AG04449 (cell line): ENCODE results near the gene FGA.

Experiments
- CTCF ChIA-PET: fragments of 350-600 bp; formaldehyde crosslinking; extraction: SDS; loops from one replicate; lab custom pipeline; 2021; ENCODE audit warnings: antibody characterized with exemption; lab: Yijun Ruan, JAX
- POLR2A ChIA-PET: fragments of 400-600, 350-600 bp; formaldehyde crosslinking; extraction: SDS; loops from one replicate; lab custom pipeline; 2020; ENCODE audit warnings: antibody characterized with exemption, inconsistent platforms; lab: Yijun Ruan, JAX
- DNase-seq: peaks from one replicate; pipeline ENCODE4 v3.0.0-alpha.2; 2010; ENCODE audit warnings: low read depth, low spot score
- H3K4me3 ChIP-seq: 2 replicates; pipeline ENCODE4 v1.5.1; 2011; ENCODE audit warnings: low read depth, mild to moderate bottlenecking, control low read depth, low read length
- CTCF ChIP-seq: IDR thresholded peaks from one replicate; pipeline ENCODE4 v1.5.1; 2011; ENCODE audit warnings: mild to moderate bottlenecking, moderate library complexity, low read length, control low read depth, inconsistent platforms; ENCODE audit not compliant: insufficient read depth; ENCODE audit errors: missing control alignments

FGA gene

GRCh38 chr4:154616731-154617130 lies 26.2 kb upstream of the FGA start:
- ChIA-PET CTCF (interaction anchor here (1.1 to 18.4 kb wide), 3 partner anchors 9 to 66 kb away, joined by 3 to 353 read pairs (median 126); partner anchors contain the start of genes FGB and PLRG1), POLR2A (no interaction called here)
- TF ChIP-seq CTCF: no peak
- DNase-seq: no peak
- no peak overlapping the region for H3K4me3 ChIP-seq

- CTCF ChIA-PET: interaction anchor here (1.1 to 18.4 kb wide), 3 partner anchors 9 to 65 kb away, joined by 3 to 353 read pairs (median 126); partner anchors contain the start of genes FGB and PLRG1
Observed at GRCh38 chr4:154616287-154616686, 25.7 kb upstream of the FGA start.

GRCh38 chr4:154615211-154615610 lies 24.7 kb upstream of the FGA start:
- TF ChIP-seq CTCF: no peak
- CTCF ChIA-PET: interaction anchor here (18.4 kb wide), 1 partner anchor 56 kb away, joined by 353 read pairs; the partner anchor contains the start of gene FGB
- H3K4me3 ChIP-seq: no peak overlapping the region
- POLR2A ChIA-PET: no interaction called here
- no peak for DNase-seq

More at GRCh38 chr4:154616287-154616686, 25.7 kb upstream of the FGA start:
- POLR2A ChIA-PET: no interaction called here
- no peak for DNase-seq
- H3K4me3 ChIP-seq: no peak overlapping the region
- TF ChIP-seq CTCF: no peak

- no peak overlapping the region for H3K4me3 ChIP-seq
- TF ChIP-seq CTCF: no peak
- CTCF ChIA-PET: interaction anchor here (18.4 kb wide), 1 partner anchor 55 kb away, joined by 353 read pairs; the partner anchor contains the start of gene FGB
- DNase-seq: no peak
- POLR2A ChIA-PET: no interaction called here
Observed at GRCh38 chr4:154614306-154614705, 23.8 kb upstream of the FGA start.

- no peak within 1 kb of the TSS for H3K4me3 ChIP-seq
- ChIA-PET CTCF (interaction anchor here (0.8 to 18.4 kb wide), 5 partner anchors 11 to 61 kb away, joined by 3 to 353 read pairs (median 5); partner anchors contain the start of gene FGB), POLR2A (interaction anchor here (1.1 kb wide), 1 partner anchor 63 kb away, joined by 4 read pairs; the partner anchor contains the start of gene PLRG1)
- no peak for DNase-seq
- no peak for TF ChIP-seq CTCF
Observed at GRCh38 chr4:154612472-154613414, 22.2 kb upstream of the FGA start, which contains the start of gene FGG. Gene FGG (minus strand): TSS chr4:154612656. CDS start chr4:154612609, 47 bp downstream.

GRCh38 chr4:154611833-154612232 lies 21.3 kb upstream of the FGA start:
- no peak for TF ChIP-seq CTCF
- CTCF ChIA-PET: interaction anchor here (0.8 to 18.4 kb wide), 2 partner anchors 53 to 59 kb away, joined by 4 to 353 read pairs; partner anchors contain the start of gene FGB
- no peak overlapping the region for H3K4me3 ChIP-seq

More at GRCh38 chr4:154611833-154612232, 21.3 kb upstream of the FGA start:
- no peak for DNase-seq
- POLR2A ChIA-PET: no interaction called here
